Activated CD8-positive, alpha-beta memory T cell treated with anti-CD3 and anti-CD28 coated beads, Interleukin-2, amount 10 ng/mL, durations not matched to agents 7 days and 5 days (primary cell): ENCODE data around the gene CORO2B. TPM values are rescaled to one million over a fixed set of nuclear protein-coding genes. Genes with fewer than 3 reads are reported as not detected.

Experiments
- ATAC-seq: fragments of 150-1000 bp; cut with Tn5 transposase; one replicate; pipeline ENCODE4 v1.10.0; 2021; ENCODE audit warnings: moderate library complexity
- CTCF ChIA-PET: fragments of 350-600 bp; sonication (Branson Sonifier 250); formaldehyde crosslinking; loops from one replicate; lab custom pipeline; 2021; ENCODE audit warnings: antibody characterized with exemption; lab: Charles Lee
- DNase-seq: peaks from one replicate; pipeline ENCODE4 v3.0.0-alpha.2; 2020
- H3K27ac Mint-ChIP-seq: one replicate; pipeline ENCODE4 v1.8.0; 2021; ENCODE audit warnings: mild to moderate bottlenecking, mixed read lengths
- H3K27me3 Mint-ChIP-seq: one replicate; pipeline ENCODE4 v1.8.0; 2021; ENCODE audit warnings: mixed read lengths
- H3K36me3 Mint-ChIP-seq: one replicate; pipeline ENCODE4 v1.8.0; 2021; ENCODE audit warnings: mild to moderate bottlenecking, mixed read lengths
- H3K4me1 Mint-ChIP-seq: one replicate; pipeline ENCODE4 v1.8.0; 2021; ENCODE audit warnings: mixed read lengths
- H3K4me3 Mint-ChIP-seq: one replicate; pipeline ENCODE4 v1.8.0; 2021; ENCODE audit warnings: mild to moderate bottlenecking, moderate library complexity, mixed read lengths
- H3K9me3 Mint-ChIP-seq: one replicate; pipeline ENCODE4 v1.8.0; 2022; ENCODE audit warnings: low read depth, mixed read lengths
- total RNA-seq, 2 experiments: library from RNA; stranded (reverse); gene quantifications; one replicate each; pipeline ENCODE4 v1.2.3, GENCODE V29; 2021

Gene CORO2B
- total RNA-seq, 2 experiments from 2014 or later, result not detected

DNA sequence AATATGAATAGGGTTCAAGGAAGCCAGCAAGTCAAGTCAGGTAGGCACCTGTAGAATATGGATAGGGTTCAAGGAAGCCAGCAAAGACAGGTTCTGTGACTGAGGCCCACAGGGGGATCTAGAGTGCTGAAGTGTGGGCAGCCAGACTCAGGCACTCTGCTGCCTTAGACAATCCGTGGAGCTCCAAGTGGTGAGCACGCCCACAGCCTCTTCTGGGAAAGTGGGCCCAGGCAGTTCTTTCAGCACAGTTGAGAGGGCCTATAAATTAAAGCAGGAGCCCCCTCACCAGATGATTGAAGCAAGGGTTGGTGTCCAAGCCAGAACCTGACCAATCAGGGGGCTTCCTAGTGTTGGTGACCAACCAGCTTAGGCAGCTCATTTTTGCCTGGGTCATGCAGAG is 190.9 kb downstream of the CORO2B start:
- Mint-ChIP-seq H3K4me1 (no peaks in the 10 kb centered on the region), H3K4me3 (no peak overlapping the region), H3K27me3 (peaks cover 16% of the 10 kb centered on the region), H3K36me3 (no peaks in the 10 kb centered on the region), H3K27ac (no peak overlapping the region), H3K9me3 (no peaks in the 10 kb centered on the region)
- CTCF ChIA-PET, result no interaction called here
- ATAC-seq (no peak), DNase-seq (no peak)

GRCh38 chr15:68770216-68770615 is 191.4 kb downstream of the CORO2B start:
- no peak overlapping the region for H3K27ac Mint-ChIP-seq
- H3K9me3 Mint-ChIP-seq, result no peaks in the 10 kb centered on the region
- no peaks in the 10 kb centered on the region for H3K36me3 Mint-ChIP-seq
- CTCF ChIA-PET, result interaction anchor here (1.4 kb wide), 1 partner anchor 105 kb away, joined by 3 read pairs; no protein-coding TSS in a partner anchor
- ATAC-seq (no peak), DNase-seq (no peak)
- H3K4me3 Mint-ChIP-seq, result no peak overlapping the region
- H3K27me3 Mint-ChIP-seq, result peaks cover 13% of the 10 kb centered on the region
- no peaks in the 10 kb centered on the region for H3K4me1 Mint-ChIP-seq

DNA sequence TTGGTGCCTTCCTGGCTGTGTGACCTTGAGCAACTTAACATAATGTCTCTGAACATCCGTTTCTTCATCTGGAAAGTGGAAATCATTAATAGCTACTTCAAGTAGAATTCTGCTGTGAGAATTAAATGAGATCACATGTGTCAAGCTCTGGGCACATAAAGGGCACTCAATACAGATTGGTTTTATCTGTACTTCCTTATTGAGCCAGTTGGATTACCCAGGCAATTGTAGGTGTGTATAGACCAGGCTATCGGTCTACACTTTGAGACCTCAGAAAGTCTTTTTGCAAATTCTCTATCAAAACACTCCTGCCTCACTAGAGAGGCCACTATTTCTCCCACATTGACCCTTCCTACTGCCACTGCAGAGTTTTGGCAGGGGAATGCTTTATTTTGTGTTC is 194.2 kb downstream of the CORO2B start:
- ATAC-seq, result no peak
- CTCF ChIA-PET, result interaction anchor here (1.2 to 1.6 kb wide), 2 partner anchors 8 to 42 kb away, joined by 3 read pairs; no protein-coding TSS in a partner anchor
- no peak overlapping the region for H3K27ac Mint-ChIP-seq
- H3K36me3 Mint-ChIP-seq, result peaks cover 7% of the 10 kb centered on the region
- H3K4me3 Mint-ChIP-seq, result no peak overlapping the region
- peaks cover 4% of the 10 kb centered on the region for H3K27me3 Mint-ChIP-seq
- no peaks in the 10 kb centered on the region for H3K4me1 Mint-ChIP-seq
- no peaks in the 10 kb centered on the region for H3K9me3 Mint-ChIP-seq
- no peak for DNase-seq

- peaks cover 4% of the 10 kb centered on the region for H3K27me3 Mint-ChIP-seq
- H3K9me3 Mint-ChIP-seq, result no peaks in the 10 kb centered on the region
- H3K4me1 Mint-ChIP-seq, result no peaks in the 10 kb centered on the region
- no peak for ATAC-seq
- peaks cover 12% of the 10 kb centered on the region for H3K36me3 Mint-ChIP-seq
- H3K27ac Mint-ChIP-seq, result no peak overlapping the region
- CTCF ChIA-PET, result interaction anchor here (1.4 kb wide), 1 partner anchor 10 kb away, joined by 4 read pairs; no protein-coding TSS in a partner anchor
- H3K4me3 Mint-ChIP-seq, result no peak overlapping the region
- DNase-seq, result peak; percentile 25
Measured at GRCh38 chr15:68774120-68774519, 195.3 kb downstream of the CORO2B start.

DNA sequence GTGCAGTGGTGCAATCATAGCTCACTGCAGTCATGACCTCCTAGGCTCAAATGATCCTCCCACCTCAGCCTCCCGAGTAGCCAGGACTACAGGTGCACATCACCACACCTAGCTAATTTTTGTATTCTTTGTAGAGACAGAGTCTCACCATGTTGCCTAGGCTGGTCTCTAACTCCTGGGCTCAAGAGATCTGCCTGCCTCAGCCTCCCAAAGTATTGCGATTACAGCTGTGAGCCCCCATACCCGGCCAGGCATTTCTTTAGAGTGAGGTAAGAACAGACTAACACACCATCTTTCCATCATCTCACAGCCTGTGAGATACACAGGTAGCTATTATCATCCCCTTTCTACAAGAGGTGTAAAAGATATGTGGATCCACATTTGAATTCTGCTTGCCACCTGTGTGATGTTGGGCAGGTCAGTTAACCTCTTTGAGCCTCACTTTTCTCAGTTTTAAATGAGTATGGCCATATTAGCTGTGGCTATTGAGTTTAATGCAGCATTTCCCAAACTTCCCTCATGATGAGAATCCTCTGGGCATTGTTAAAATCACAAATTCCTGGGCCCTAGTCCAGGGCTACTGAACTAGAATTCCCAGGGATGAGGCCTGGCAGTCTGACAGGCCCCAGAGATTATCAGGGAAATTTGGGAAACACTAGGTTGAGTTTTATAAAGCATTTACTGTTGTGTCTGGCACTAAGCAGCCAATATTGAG is 195.9 kb downstream of the CORO2B start:
- ATAC-seq (no peak), DNase-seq (no peak)
- CTCF ChIA-PET, result interaction anchor here (1.4 kb wide), 1 partner anchor 9 kb away, joined by 4 read pairs; no protein-coding TSS in a partner anchor
- no peak overlapping the region for H3K4me3 Mint-ChIP-seq
- no peaks in the 10 kb centered on the region for H3K4me1 Mint-ChIP-seq
- H3K9me3 Mint-ChIP-seq, result no peaks in the 10 kb centered on the region
- H3K36me3 Mint-ChIP-seq, result peaks cover 16% of the 10 kb centered on the region
- no peak overlapping the region for H3K27ac Mint-ChIP-seq
- peaks cover 4% of the 10 kb centered on the region for H3K27me3 Mint-ChIP-seq

DNA sequence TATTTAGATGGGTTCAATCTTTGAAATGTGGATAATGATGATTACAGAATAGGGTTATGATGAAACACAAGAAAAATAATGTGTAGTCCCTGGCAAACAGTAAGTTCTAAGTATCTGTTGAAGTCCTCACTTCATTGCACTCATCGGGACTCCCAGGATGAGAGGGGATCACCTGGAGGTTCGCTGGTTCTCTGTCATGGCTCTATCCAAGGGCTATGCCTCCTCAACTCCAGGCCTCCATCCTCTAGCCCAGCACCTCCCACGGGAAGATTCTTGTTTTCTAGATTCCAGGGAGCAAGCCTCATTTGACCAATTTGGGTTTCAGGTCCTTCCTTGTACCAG is 196.4 kb downstream of the CORO2B start:
- CTCF ChIA-PET, result interaction anchor here (1.4 kb wide), 1 partner anchor 9 kb away, joined by 4 read pairs; no protein-coding TSS in a partner anchor
- peaks cover 17% of the 10 kb centered on the region for H3K36me3 Mint-ChIP-seq
- ATAC-seq (no peak), DNase-seq (no peak)
- no peak overlapping the region for H3K27ac Mint-ChIP-seq
- peaks cover 2% of the 10 kb centered on the region for H3K27me3 Mint-ChIP-seq
- H3K4me3 Mint-ChIP-seq, result no peak overlapping the region
- no peaks in the 10 kb centered on the region for H3K9me3 Mint-ChIP-seq
- no peaks in the 10 kb centered on the region for H3K4me1 Mint-ChIP-seq

DNA sequence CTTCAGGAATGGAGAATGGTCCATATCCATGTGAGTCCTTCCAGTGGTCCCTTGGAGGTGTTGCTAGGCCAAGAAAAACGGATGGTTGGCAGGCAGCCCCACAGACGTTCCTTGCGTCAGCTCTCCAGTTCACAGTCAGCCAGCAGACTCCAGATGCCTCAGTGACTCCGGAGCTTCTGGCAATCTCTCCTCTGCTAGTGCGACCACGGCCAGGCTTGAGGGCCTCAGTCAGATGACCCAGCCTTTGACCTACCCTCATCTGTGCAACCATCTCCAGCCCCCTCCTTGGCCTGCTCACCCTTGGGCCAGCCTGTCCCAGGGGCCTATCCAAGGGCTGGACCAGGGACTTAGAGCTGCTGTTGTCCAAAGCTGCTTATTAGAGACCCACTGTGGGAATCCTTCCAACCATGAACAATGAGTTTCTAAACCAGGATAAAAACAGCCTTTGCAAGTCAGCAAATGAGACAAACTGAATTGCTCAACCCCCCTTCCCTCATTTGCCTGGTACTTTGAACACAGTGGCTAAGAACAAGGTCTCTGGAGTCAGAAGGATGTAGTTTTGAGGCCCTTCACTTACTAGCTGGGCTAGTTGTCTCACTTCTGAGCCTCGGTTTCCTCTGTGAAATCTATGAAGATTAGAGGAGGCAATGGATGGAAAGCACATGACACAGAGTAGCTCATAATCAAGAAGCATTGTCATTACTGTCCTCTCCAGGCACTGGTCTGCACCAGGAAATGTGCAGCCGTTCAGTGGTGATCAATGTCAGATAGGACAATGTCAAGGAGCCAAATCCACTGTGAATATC is 197.1 kb downstream of the CORO2B start:
- CTCF ChIA-PET, result interaction anchor here (0.7 to 0.8 kb wide), 2 partner anchors 53 to 102 kb away, joined by 3 to 4 read pairs; no protein-coding TSS in a partner anchor
- Mint-ChIP-seq H3K27me3 (no peaks in the 10 kb centered on the region), H3K27ac (no peak overlapping the region), H3K4me3 (no peak overlapping the region), H3K4me1 (no peaks in the 10 kb centered on the region), H3K36me3 (peaks cover 19% of the 10 kb centered on the region), H3K9me3 (no peaks in the 10 kb centered on the region)
- ATAC-seq (no peak), DNase-seq (peak; percentile 36)

GRCh38 chr15:68776477-68777270 is 197.9 kb downstream of the CORO2B start:
- Mint-ChIP-seq H3K4me3 (no peak overlapping the region), H3K4me1 (peaks cover 3% of the 10 kb centered on the region), H3K27me3 (no peaks in the 10 kb centered on the region), H3K36me3 (peaks cover 19% of the 10 kb centered on the region), H3K27ac (no peak overlapping the region), H3K9me3 (no peaks in the 10 kb centered on the region)
- CTCF ChIA-PET, result interaction anchor here (0.7 to 1.5 kb wide), 3 partner anchors 43 to 103 kb away, joined by 3 to 4 read pairs (median 4); no protein-coding TSS in a partner anchor
- peak; percentile 35 for DNase-seq
- peak; percentile 16 for ATAC-seq

Other genes with a start within 250 kb of the CORO2B start
- gene ITGA11, start 146.8 kb upstream of the CORO2B start, total RNA-seq, result under 1 TPM in 1 of 2 experiments, not detected in 1; 0.02 TPM
- 100 to 1,000 TPM; 196 to 320 TPM for gene ANP32A, start 241.9 kb downstream of the CORO2B start, total RNA-seq